ENCODE data around the gene TIGD1. TPM values are rescaled to one million over a fixed set of nuclear protein-coding genes. Genes with fewer than 3 reads are reported as not detected.

Gene TIGD1
- total and polyA plus RNA-seq, 2 of the 13 experiments (the other 11 are each of a cell fraction or from before 2014, with no cell fraction given) = 3.5 to 9.5 TPM

GRCh38 chr2:232523682-232524597 lies 26.4 kb downstream of the TIGD1 start (continued):
- TF ChIP-seq KIAA2018 (CRISPR knock-in tag; IDR thresholded peaks at IDR 0.05; ENCODE audit: borderline replicate concordance) = no peak
- TF ChIP-seq FOXJ3 (CRISPR knock-in tag; IDR thresholded peaks at IDR 0.05; ENCODE audit: borderline replicate concordance) = no peak
- peak; percentile 40; the same call in 1 of the 2 replicates for TF ChIP-seq ISL2 (CRISPR knock-in tag; IDR thresholded peaks at IDR 0.05)
- no peak for TF ChIP-seq GTF2F1 (IDR thresholded peaks at IDR 0.05; ENCODE audit: low read length)
- TF ChIP-seq ZFP82 (CRISPR knock-in tag; IDR thresholded peaks at IDR 0.05; ENCODE audit: borderline replicate concordance) = no peak
- TF ChIP-seq ADNP (CRISPR knock-in tag; IDR thresholded peaks at IDR 0.05) = 0 out of 2 replicates have a peak, but pooled peaks have one; percentile 46
- TF ChIP-seq ZNF616 (CRISPR knock-in tag; IDR thresholded peaks at IDR 0.05; ENCODE audit: low read depth) = no peak
- no peak for TF ChIP-seq ZNF510 (CRISPR knock-in tag; IDR thresholded peaks at IDR 0.05; ENCODE audit: low read depth)
- TF ChIP-seq TFE3 (CRISPR knock-in tag; IDR thresholded peaks at IDR 0.05) = no peak
- TF ChIP-seq REPIN1 (CRISPR knock-in tag; IDR thresholded peaks at IDR 0.05; ENCODE audit: borderline replicate concordance, low read depth) = 0 out of 2 replicates have a peak, but pooled peaks have one; percentile 43
- TF ChIP-seq ARID3A (IDR thresholded peaks at IDR 0.05; ENCODE audit: low read depth, low read length) = no peak
- no peak for TF ChIP-seq ZNF883 (CRISPR knock-in tag; IDR thresholded peaks at IDR 0.05; ENCODE audit: not compliant biosample characterization)
- TF ChIP-seq YEATS4 (CRISPR knock-in tag; IDR thresholded peaks at IDR 0.05; ENCODE audit: borderline replicate concordance) = no peak
- TF ChIP-seq ZNF12 (CRISPR knock-in tag; IDR thresholded peaks at IDR 0.05) = 0 out of 2 replicates have a peak, but pooled peaks have one; percentile 34
- peak; percentile 23; the same call in 1 of the 2 replicates for TF ChIP-seq MYC (CRISPR knock-in tag; IDR thresholded peaks at IDR 0.05; ENCODE audit: borderline replicate concordance)
- 0 out of 2 replicates have a peak, but pooled peaks have one; percentile 24 for TF ChIP-seq FOXC1 (CRISPR knock-in tag; IDR thresholded peaks at IDR 0.05; ENCODE audit: borderline replicate concordance)
